ENCODE measurements around the gene ARL15. TPM values are rescaled to one million over a fixed set of nuclear protein-coding genes. Genes with fewer than 3 reads are reported as not detected.

ARL15 gene
- total RNA-seq, 1 donor from 2014 or later, result 20.3 TPM

DNA sequence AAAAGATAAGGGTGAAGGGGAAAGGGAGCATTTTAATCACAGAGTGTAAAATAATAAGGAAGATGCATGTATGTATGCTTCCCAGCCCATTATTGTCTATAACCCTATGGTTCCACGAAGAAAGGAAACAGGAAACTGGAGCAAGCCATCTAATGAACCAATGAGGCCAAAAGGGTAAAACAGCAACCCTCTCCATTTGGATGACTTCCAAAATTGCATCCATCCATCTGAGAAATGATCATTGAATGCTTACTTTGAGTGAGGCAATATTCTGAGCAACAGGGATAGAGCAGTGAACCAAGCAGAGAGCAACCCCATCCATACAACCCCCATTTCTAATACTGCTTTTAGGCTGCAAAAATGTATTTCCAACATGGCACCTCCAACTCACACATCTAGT, 46.9 kb downstream of the ARL15 start:
- intact Hi-C loops (cut with DNase I), result no loop called here
- no peak for DNase-seq
- no peak for ATAC-seq (ENCODE audit: poor library complexity)

DNA sequence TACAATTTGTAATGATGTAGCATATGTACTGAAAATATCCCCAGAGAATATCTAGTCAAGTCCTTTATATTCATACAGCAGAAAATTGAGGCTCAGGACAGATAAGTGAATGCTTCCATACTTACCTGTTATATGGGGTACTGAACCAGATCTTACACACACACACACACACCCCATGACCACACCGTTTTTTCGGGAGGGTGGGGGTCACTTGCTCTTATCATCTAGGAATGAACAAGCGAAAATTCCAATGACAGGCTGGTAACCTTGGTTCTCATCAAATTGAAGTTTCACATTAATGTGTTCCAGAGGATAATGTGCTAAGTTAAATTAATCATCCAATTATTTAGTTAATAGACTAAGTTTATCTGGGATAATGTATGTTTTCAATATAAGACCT, 48.8 kb downstream of the ARL15 start:
- ATAC-seq (ENCODE audit: poor library complexity) (no peak), DNase-seq (no peak)
- intact Hi-C loops (cut with DNase I), result no loop called here

DNA sequence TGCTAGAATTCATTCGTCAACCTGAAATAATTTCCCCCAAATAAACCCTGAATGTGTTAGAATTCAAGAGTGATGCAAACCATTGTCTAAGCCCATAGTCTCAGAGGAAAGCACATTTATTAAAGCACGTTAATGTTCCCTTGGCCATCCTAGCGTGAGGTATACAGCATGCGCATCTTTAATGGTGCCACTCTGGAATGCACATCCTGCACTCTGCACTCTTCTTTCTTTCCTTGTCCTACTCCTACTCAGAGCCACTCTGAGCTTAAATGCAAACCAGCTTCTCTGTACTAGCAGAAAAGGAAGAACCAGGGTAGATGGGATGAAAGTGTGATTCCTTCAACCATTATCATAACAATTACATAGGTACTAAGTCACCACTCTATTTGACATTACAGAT, 50.4 kb downstream of the ARL15 start:
- intact Hi-C loops (cut with DNase I), result no loop called here

DNA sequence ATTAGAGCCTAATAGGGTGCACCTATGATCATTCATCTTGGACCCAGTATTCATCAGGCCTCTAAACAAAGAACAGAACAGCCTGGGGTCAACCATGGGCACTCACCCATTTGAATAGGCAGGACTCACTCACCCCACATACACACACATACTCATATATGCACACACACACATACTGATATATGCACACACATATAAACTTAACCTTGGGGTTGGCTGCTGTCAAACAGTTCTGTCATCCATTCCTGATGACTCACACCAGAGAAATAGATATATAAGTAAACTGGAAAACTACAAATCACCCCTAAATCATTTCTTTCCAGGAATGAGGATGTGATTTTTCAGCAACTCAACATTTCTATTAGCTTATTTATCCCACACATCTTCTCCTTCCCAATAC, 51.3 kb downstream of the ARL15 start:
- DNase-seq, result no peak
- intact Hi-C loops (cut with DNase I), result no loop called here
- no peak for ATAC-seq (ENCODE audit: poor library complexity)

More for the DNA sequence above, 50.4 kb downstream of the ARL15 start:
- DNase-seq (no peak), ATAC-seq (ENCODE audit: poor library complexity) (no peak)

DNA sequence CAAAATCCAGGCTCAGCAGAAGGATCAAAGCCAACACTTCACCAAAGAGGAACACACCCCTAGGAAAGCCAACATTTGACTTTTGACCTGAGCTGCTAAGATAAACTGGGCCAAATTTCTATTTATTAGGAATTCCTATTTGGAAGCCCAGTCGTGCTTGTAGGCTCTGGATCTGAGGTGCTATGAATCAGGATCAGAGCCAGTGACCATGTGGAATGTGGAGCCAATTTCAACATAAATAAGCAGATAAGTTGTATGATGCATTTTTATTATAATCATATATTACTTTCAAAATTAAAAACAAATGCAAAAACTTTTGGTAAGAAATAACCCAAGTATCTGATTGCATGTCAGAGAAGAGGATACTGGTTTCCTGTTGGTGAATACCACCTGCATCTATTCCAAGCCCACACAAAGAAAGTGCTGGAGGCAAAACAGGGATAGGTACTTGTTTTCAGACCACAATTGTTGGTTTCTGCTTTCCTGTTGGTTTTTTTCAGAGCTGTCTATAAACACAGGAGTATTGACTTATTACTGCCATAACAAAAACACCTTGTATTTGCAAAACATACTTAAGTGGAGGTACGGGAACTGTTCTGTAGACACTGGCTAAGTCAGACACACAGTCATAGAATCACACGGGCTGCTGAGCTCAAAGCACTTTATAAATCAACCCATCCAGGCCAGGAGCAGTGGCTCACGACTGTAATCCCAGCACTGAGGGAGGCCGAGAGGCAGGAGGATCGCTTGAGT, 52.8 kb downstream of the ARL15 start:
- DNase-seq (no peak), ATAC-seq (ENCODE audit: poor library complexity) (no peak)
- intact Hi-C loops (cut with DNase I), result no loop called here

DNA sequence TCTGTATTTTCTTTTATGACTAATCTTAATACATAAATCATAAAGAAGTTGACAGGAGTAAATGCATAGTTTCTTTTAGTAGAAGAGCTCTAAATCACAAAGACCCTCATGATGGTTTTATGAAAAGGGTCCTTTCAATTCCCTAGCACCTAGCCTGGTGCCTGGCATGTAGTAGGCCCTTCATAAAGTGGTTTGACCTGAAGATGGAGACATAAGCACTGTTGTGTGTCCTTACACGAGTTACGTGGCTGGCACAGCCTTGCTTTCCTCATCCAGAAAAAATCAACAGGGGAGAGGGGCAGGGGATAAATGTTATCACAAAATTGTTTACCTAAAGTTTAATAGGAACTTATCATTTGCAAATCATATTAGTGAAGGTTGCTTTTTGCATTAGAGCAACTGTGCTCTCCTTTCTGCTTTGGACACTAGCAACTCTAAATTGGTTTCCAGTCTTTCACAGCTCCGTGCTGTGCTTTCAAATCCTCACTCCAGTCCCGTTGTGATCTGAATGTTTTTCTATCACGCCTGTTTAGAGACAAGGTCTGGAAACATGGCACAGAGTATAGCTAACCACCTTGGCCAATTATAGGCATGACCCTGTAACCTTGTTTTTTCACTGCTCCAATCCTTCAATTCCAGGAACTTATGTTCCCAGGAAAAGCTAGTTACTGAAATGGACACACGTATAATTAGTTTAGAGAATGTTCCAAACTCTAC, 55.7 kb downstream of the ARL15 start:
- no peak for DNase-seq
- intact Hi-C loops (cut with DNase I), result loop anchor here (5.0 kb wide), 3 partner anchors 58 to 238 kb away; partner anchors contain the start of gene ARL15
- ATAC-seq (ENCODE audit: poor library complexity), result peak; percentile 93

DNA sequence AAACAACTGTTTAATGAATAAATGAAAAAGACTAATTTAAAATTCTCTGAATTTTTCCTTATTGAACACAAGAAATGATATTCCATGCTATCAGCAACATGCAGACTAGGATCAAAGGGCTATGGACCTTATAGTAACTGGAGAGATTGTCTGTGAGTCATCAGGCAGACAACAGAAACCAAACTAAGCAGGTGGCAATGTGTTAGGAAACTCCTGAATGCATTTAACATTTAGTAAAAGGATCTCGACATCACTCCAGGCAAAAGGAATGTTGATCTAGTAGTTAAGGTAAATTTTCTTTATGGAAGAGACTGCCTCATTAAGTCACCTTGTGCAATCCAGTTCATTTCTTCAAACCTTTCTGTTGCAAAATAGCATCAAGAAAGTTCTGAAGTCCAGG, 58.4 kb downstream of the ARL15 start:
- DNase-seq, result no peak
- no peak for ATAC-seq (ENCODE audit: poor library complexity)
- intact Hi-C loops (cut with DNase I), result loop anchor here (5.0 kb wide), 3 partner anchors 60 to 240 kb away; partner anchors contain the start of gene ARL15

DNA sequence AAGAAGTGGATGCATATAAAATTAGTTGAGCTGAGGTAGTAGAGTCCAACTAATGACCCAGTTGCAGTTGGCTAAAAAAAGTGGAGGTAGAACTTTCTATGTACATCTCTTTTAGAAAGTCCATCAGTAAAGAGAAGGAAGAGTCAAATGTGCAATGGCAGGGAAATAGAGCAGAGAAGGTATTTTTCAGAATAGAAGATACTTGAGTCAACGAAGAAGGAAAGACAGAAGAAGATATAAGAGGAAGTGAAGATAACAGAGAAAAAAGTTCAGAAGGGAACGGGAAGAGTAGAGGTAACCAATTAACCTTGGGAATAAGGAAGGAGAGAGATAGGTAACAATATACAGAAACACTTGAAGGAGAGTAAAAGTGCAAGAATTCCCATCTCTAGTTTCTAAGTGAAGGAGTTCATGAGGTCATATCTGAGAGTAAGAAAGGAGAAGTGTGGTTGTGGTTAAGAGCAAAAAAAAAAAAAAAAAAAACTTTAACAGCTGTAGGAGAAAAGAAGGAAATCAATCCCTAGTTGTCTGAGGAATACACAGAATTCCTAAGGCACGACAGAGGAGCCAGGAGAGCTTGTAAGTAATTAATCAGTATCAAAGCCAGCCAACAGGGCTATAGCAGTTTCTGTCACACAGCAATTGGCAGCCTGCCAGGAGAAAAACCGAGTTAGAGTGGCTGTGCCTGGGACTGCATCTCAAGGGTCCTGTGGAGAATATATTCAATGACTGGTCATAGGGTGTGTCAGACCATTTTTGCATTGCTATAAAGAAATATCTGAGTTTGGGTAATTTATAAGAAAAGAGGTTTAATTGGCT, 61.0 kb downstream of the ARL15 start:
- intact Hi-C loops (cut with DNase I), result loop anchor here (5.0 kb wide), 3 partner anchors 63 to 243 kb away; partner anchors contain the start of gene ARL15
- ATAC-seq (ENCODE audit: poor library complexity) (no peak), DNase-seq (peak; percentile 48)

DNA sequence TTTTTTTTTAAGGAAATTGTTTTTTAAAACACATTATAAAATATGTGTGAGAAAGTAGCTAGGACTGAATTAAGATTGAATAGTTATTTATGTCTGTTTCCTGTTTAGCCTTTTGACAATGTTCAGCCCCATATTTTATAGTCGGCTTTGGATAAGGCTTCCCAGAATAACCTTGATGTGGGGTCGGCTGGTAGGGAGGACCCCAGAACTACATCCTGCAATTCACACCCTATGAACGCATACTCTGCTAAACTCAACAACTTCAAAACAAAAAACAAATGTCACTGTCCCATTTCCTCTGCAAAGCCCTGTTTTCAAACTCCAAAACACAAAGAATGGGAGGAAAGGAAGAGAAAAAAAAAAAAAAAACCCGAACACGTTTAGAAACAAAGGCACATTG, 63.1 kb downstream of the ARL15 start:
- intact Hi-C loops (cut with DNase I), result no loop called here
- DNase-seq (no peak), ATAC-seq (ENCODE audit: poor library complexity) (no peak)

DNA sequence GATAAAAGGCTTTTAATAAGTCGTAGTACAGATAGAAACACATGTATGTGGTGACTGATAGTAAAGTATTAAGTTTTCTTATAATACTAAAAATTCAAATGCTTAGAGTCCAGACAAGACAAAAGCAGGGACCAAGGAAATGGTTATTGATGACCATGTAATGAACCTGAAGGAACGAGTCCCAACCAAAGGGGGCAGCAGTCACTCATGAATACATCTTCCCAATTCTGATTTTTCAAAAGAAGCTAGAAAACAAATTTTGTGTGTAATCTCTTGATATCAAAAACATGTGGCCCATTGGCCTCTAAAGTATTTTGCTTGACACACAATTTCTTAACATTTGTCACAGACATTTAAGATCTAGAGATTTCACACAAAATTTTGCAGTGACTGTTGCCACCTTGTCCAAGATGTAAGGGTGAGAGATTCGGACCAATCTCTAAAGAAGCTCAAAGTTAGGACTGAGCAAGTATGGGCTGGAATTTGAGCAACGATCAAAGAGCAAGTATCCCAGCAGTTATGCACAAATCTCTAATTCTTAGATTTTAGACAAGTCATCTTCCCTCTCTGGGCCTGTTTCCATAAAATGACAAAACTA, 66.8 kb downstream of the ARL15 start:
- ATAC-seq (ENCODE audit: poor library complexity), result peak; percentile 57
- intact Hi-C loops (cut with DNase I), result no loop called here
- no peak for DNase-seq

DNA sequence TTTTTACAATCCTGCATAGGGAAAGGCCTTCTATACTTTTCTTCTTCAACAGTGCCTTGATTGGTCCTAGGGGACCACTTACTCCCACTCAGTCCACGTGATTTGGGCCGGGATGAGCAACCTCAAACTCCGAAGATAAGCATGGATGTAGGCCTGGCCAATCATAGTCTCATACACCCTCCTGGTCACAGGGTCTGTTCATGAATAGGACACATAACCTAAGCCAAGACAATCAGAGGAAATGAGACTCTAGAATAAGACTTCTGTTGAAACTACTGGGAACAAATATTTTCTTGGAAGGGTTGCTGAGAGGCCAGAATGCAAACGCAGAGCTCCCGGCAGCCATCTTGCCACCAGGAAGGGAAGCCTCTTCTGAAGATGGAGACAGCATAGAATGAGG, 68.1 kb downstream of the ARL15 start:
- DNase-seq, result no peak
- ATAC-seq (ENCODE audit: poor library complexity), result no peak
- intact Hi-C loops (cut with DNase I), result no loop called here

DNA sequence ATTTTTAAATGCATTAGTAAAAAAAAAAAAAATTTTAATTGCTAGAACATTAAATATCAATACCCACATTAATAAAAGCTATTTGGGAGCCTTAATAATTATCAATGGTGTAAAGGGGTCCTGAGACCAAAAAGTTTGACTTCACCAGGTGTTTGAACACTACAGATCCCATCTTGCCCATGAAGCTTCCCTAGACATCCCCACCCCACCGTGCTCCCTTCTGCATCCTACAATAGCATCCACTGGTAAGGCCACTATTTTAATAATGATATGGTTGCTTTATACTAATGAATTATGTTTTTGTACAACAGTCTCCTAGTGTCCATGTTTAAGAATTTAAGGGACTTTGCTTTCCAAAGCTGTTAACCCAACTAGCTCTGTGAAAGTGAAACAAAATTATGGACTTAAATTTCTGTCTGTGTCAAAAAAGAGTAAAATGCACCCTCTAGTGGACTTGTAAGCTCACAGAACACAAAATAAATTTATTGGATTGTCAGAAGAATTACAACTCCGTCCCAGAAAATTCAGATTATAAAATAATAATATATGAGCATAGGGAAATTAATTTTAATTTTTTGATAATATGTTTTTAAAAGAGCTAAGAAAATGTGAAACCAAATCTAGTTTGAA, 76.0 kb downstream of the ARL15 start:
- DNase-seq (no peak), ATAC-seq (ENCODE audit: poor library complexity) (peak; percentile 32)
- intact Hi-C loops (cut with DNase I), result no loop called here

DNA sequence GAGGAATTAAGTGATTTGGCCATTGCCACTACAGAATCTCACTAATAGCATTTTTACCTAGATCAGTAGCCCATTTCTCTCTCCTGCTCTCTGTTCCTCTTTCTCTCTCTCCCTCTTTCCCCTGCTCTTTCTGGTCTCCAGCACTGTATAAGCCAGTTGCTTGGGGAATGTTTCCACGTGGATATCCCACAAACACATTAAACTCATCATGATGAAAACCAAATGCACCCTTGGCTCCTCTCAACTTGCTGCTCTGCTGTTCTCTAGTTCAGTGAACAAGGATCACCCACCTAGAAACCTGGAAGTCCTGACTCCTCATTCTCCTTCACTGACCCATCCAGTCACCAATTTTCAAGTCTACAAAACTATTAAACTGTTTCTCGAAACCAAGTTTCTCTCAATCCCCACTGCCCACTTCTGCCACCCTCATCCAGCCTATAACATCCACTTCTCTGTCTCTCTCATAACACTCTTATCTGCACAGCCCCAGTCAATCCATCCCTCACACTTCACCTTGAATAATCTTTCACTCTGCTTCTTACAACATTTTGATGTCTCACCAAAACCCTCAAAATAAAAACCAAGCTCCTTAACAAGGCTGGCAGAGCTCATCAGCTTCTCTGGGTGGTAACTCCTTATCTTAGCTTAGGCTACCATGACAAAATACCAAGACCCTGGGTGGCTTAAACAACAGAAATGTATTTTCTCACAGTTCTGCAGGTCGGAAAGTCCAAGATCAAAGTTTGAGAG, 79.3 kb downstream of the ARL15 start:
- DNase-seq (no peak), ATAC-seq (ENCODE audit: poor library complexity) (no peak)
- intact Hi-C loops (cut with DNase I), result no loop called here

DNA sequence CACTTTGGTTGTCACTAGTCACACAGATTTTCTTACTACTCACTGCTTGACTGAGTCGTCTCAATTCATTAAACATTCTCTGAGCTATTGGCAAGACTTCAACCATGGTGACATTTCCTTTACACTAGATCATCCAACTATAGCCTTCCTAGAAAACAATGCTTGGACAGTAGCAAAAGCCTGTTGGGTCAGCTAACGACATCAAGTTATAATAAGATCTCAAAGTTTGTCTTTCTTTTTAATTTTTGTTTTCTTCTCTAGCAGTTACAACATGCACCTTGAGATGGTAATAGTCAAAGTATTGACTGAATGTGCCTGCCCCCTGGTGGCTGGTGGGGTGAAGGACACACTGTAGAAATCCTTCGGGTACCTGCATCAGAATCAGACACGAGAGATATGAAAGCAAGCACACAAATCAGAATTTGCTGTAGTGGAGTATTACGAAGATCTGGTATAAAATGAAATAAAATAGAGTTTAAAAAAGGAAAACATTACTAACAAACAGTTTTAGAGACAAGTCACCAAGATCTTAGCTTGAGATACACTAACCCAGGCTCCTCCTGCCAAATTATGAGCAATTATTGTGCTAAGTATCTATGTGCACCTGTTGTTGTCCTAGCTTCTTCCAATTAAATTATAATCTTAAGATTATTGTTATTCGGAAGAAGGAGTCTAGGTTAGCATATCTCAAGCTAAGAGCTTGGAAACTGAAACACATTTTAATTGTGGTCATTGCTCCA, 81.2 kb downstream of the ARL15 start:
- intact Hi-C loops (cut with DNase I), result no loop called here
- ATAC-seq (ENCODE audit: poor library complexity) (peak; percentile 80), DNase-seq (peak; percentile 77)

DNA sequence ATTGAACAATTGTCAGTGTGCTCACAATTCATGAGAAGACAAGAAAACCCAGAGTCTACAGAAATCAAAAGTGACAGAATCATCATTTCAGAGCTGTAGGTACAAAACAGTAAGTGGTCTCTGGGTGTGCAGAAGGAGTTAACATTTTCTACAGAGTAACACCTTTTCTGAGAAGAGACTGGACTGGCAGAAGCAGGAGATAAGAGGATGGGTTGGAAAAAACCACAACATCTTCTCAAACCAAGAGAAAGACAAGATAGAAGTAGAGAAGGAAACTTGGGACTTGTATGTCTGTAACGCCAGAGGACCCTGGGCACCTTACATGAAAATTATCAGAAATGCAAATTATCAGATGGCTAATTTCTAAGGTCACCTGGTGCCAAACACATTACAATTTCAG, 82.6 kb downstream of the ARL15 start:
- ATAC-seq (ENCODE audit: poor library complexity) (no peak), DNase-seq (no peak)
- intact Hi-C loops (cut with DNase I), result no loop called here

DNA sequence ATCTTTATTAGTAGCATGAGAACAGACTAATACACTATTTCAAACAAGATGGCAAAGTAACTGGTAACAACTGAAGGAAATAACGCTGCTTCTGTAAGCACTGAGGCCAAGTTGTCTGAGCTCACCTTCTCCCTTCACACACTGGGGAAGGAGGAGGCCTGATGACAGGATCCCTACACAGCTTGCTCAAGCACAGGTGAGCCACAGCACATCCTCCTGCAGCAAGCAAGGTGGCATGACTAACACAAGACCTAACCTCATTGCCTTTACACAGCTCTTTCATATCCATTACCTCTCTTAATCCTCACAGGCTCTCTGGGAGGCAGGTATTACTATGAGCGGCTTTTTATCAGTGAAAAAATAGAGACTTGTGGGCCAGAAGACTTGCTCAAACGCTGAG, 83.3 kb downstream of the ARL15 start:
- intact Hi-C loops (cut with DNase I), result no loop called here
- no peak for DNase-seq
- ATAC-seq (ENCODE audit: poor library complexity), result no peak

DNA sequence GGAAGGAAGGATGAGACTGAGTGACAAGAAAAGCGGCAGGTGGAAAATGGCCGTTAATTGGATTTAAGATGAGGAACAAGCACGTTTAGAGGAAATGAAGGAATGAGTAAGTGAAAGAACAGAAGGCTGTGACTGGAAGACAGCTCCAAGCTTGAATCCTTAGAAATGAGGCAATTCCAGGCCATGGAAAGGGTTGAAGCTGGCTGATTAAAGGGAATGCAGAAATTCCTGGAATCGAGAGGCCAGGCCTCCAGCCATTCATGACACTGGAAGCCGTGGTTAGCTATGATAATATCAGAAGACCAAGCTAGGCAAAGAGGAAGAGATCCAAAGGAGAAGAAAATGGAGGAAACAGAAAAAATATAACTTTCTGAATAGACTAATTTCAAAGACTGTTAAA, 84.2 kb downstream of the ARL15 start:
- ATAC-seq (ENCODE audit: poor library complexity), result peak; percentile 46
- intact Hi-C loops (cut with DNase I), result no loop called here
- no peak for DNase-seq

Data from Right ventricle myocardium superior (tissue), 1 donor.